ENCODE data around the gene BANP. TPM values are rescaled to one million over a fixed set of nuclear protein-coding genes. Genes with fewer than 3 reads are reported as not detected.

BANP gene
- total and polyA plus RNA-seq, 2 of the 8 experiments (the other 6 are each of a cell fraction or from before 2014, with no cell fraction given) = 25.8 to 39.8 TPM

- Histone ChIP-seq H3K27ac (ENCODE audit: low read depth, low read length) (no peak overlapping the region), H4K91ac (replicated peaks; ENCODE audit: insufficient read length, low read length) (no peak overlapping the region), H4K8ac (ENCODE audit: extremely low read depth, insufficient read depth, low read length) (no peak overlapping the region), H3K14ac (ENCODE audit: insufficient read length) (no peak overlapping the region), H2BK5ac (ENCODE audit: low read depth, low read length) (no peak overlapping the region), H3K23ac (ENCODE audit: insufficient read length) (no peak overlapping the region), H2BK20ac (ENCODE audit: low read length) (no peak overlapping the region), H3K36me3 (ENCODE audit: control insufficient read depth in 2 of 4, insufficient read depth in 4 of 4, low read length in 3 of 4) (peaks cover 0 to 8% (median 4%) of the 10 kb centered on the region in 4 experiments; a peak in 2 of 8 replicates), H3K4ac (replicated peaks; ENCODE audit: insufficient read length, low read depth, low read length) (no peak overlapping the region), H4K5ac (ENCODE audit: insufficient read length, low read depth, low read length) (no peak overlapping the region), H3K79me2 (ENCODE audit: control insufficient read depth in 1 of 2, insufficient read depth in 2 of 2, low read length in 2 of 2) (no peaks in the 10 kb centered on the region), H3K4me1 (replicated peaks in 1 of 4; ENCODE audit: control insufficient read depth in 3 of 4, insufficient read depth in 4 of 4, low read length in 3 of 4) (peaks cover 0 to 10% (median 2%) of the 10 kb centered on the region in 4 experiments; a peak in 4 of 7 replicates), H2BK15ac (ENCODE audit: low read length) (no peak overlapping the region), H4K20me1 (replicated peaks in 1 of 2; ENCODE audit: control insufficient read depth in 1 of 2, insufficient read depth in 2 of 2, low read length in 2 of 2) (no peaks in the 10 kb centered on the region), H3K9ac (replicated peaks in 1 of 4; ENCODE audit: extremely low read depth in 1 of 4, low read depth in 3 of 4, low read length in 3 of 4) (no peak overlapping the region), H3K18ac (ENCODE audit: extremely low read depth, low read length) (no peak overlapping the region), H3K23me2 (ENCODE audit: low read depth, low read length) (no peaks in the 10 kb centered on the region), H2AFZ (ENCODE audit: low read length) (no peak overlapping the region), H3K4me3 (ENCODE audit: extremely low read depth in 1 of 4, insufficient read depth in 2 of 4, low read depth in 3 of 4, low read length in 4 of 4) (no peak overlapping the region), H3K9me3 (ENCODE audit: insufficient read depth in 2 of 2, low read depth in 1 of 2, low read length in 1 of 2) (no peaks in the 10 kb centered on the region), H3K79me1 (ENCODE audit: low read depth, low read length) (no peaks in the 10 kb centered on the region), H3K27me3 (replicated peaks in 1 of 4; ENCODE audit: control insufficient read depth in 3 of 4, extremely low read depth in 1 of 4, insufficient read depth in 3 of 4, low read length in 3 of 4) (no peaks in the 10 kb centered on the region), H2BK120ac (replicated peaks; ENCODE audit: low read depth, low read length) (no peak overlapping the region), H3K56ac (replicated peaks; ENCODE audit: insufficient read length, low read depth, low read length) (no peak overlapping the region), H2AK5ac (ENCODE audit: low read depth, low read length) (no peak overlapping the region), H3K4me2 (ENCODE audit: insufficient read depth in 1 of 2, low read depth in 2 of 2, low read length in 2 of 2) (no peak overlapping the region), H2BK12ac (ENCODE audit: low read depth, low read length) (no peak overlapping the region)
- no peak for FAIRE-seq
- 87% methylated on average over 25 of the region's 25 CpGs; no CpG with 5 or more reads in 1 of the 2 experiments for WGBS, 2 experiments (ENCODE audit: extremely low coverage in 1 of 2, insufficient coverage in 1 of 2, insufficient read length in 1 of 2, insufficient replicate concordance in 2 of 2, low coverage in 1 of 2, low lambda C conversion rate in 2 of 2, missing lambda C conversion rate in 1 of 2)
- ChIA-PET CTCF (ENCODE audit: partially characterized antibody) (interaction anchor here (0.8 kb wide), 1 partner anchor 8 kb away, joined by 3 read pairs; no protein-coding TSS in a partner anchor), POLR2A (ENCODE audit: partially characterized antibody) (no interaction called here)
- no peak for DNase-seq (ENCODE audit: low read depth in 1 of 2, low spot score in 2 of 2)
- TF ChIP-seq KDM4A (IDR thresholded peaks at IDR 0.05; ENCODE audit: low read depth, low read length, severe bottlenecking) (no peak), ATF3 (IDR thresholded peaks at IDR 0.05; ENCODE audit: insufficient read depth, low read depth, low read length) (no peak), BRCA1 (IDR thresholded peaks at IDR 0.05; ENCODE audit: low read depth, low read length) (no peak), CHD1 (IDR thresholded peaks at IDR 0.05; ENCODE audit: low read depth, low read length) (no peak), YY1 (IDR thresholded peaks at IDR 0.05; ENCODE audit: low read depth, low read length) (no peak), TAF7 (optimal IDR thresholded peaks at IDR 0.05; ENCODE audit: borderline replicate concordance, low read depth, low read length) (no peak)
- TF ChIP-seq, protein P1, sequence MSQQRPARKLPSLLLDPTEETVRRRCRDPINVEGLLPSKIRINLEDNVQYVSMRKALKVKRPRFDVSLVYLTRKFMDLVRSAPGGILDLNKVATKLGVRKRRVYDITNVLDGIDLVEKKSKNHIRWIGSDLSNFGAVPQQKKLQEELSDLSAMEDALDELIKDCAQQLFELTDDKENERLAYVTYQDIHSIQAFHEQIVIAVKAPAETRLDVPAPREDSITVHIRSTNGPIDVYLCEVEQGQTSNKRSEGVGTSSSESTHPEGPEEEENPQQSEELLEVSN (IDR thresholded peaks at IDR 0.05) = no peak
These were observed 118.3 kb downstream of the BANP start for GRCh38 chr16:88069397-88070168.
